K562 (cell line): ENCODE data around the gene KAT14. TPM values are rescaled to one million over a fixed set of nuclear protein-coding genes. Genes with fewer than 3 reads are reported as not detected.

Source experiments
- BCOR ChIP-seq: fragments of 450-650 bp; IDR thresholded peaks from 2 replicates; pipeline ENCODE4 v1.6.1; 2016
- CBX3 ChIP-seq, 2 experiments: IDR thresholded peaks; 1 replicate in 1 of 2; 2 replicates in 1 of 2; pipeline ENCODE4 v1.6.1; 2012; ENCODE audit warnings: inconsistent platforms in 2 of 2, low read length in 2 of 2, borderline replicate concordance in 1 of 2, control low read depth in 1 of 2
- DPF2 ChIP-seq: fragments of 450-650 bp; IDR thresholded peaks from 2 replicates; pipeline ENCODE4 v1.6.1; 2016
- EZH2 ChIP-seq: IDR thresholded peaks from 2 replicates; pipeline ENCODE4 v1.6.1; 2012; ENCODE audit warnings: low read depth, mild to moderate bottlenecking, inconsistent platforms, low read length, borderline replicate concordance
- PML ChIP-seq: IDR thresholded peaks from 2 replicates; pipeline ENCODE4 v1.6.1; 2012; ENCODE audit warnings: low read length, inconsistent platforms
- TAF15 ChIP-seq: fragments of 200-400 bp; formaldehyde crosslinking; IDR thresholded peaks from 2 replicates; pipeline ENCODE4 v1.6.1; 2017; ENCODE audit warnings: mild to moderate bottlenecking, low read depth, low read length, moderate library complexity
- ZNF24 ChIP-seq: fragments of 450-650 bp; IDR thresholded peaks from 2 replicates; pipeline ENCODE4 v1.6.1; 2016
- ZNF764 ChIP-seq: fragments of 250-450 bp; sonication (Bioruptor Pico); IDR thresholded peaks from 2 replicates; pipeline ENCODE4 v1.4.0; 2020; ENCODE audit warnings: low read depth, mild to moderate bottlenecking, moderate library complexity
- polyA plus RNA-seq, 8 experiments: library from polyadenylated mRNA; depleted of rRNA in 4 of 8; stranded (reverse) in 5 of 8; unstranded in 3 of 8; fragments of >200 nt; fragmentation: Nextera tagmentation in 2 of 8; fragmentation: Illumina TruSeq in 1 of 8; extraction: Ambion mirVana in 2 of 8; extraction: Trizol in 1 of 8; gene quantifications; 2 replicates each; pipeline versions ENCODE4 v1.2.1 to v1.2.3, GENCODE V29; 2011 to 2014; ENCODE audit warnings: inconsistent platforms in 1 of 8, missing spikeins in 1 of 8
- total RNA-seq, 7 experiments: library from RNA; depleted of rRNA in 6 of 7; stranded (reverse); fragments of >200 nt in 6 of 7; fragmentation: Illumina TruSeq in 2 of 7; extraction: Trizol in 2 of 7; gene quantifications; 2 replicates each; pipeline versions ENCODE4 v1.2.1 to v1.2.3, GENCODE V29; 2011 to 2021; ENCODE audit warnings: low replicate concordance in 1 of 7
- TF ChIP-seq, protein P1 (sequence below), 2 experiments: fragments of 450-650 bp in 1 of 2; sonication (generic) in 1 of 2; formaldehyde crosslinking in 1 of 2; IDR thresholded peaks; 2 replicates each; pipeline versions ENCODE4 v1.7.1 to v1.9.0; 2016 to 2022; ENCODE audit warnings: inconsistent platforms in 1 of 2, mild to moderate bottlenecking in 1 of 2, missing genetic modification reagents in 1 of 2
- TF ChIP-seq, protein P2 (sequence below), 2 experiments: fragments of 450-650 bp; IDR thresholded peaks; 2 replicates each; pipeline ENCODE4 v1.6.1; 2016; ENCODE audit warnings: mild to moderate bottlenecking in 2 of 2, borderline replicate concordance in 1 of 2, low read depth in 1 of 2, moderate library complexity in 1 of 2

KAT14 gene
- total and polyA plus RNA-seq, 9 of the 15 experiments (the other 6 are each of a cell fraction or from before 2014, with no cell fraction given) = 1.7 to 7.2 (median 5.6) TPM

DNA sequence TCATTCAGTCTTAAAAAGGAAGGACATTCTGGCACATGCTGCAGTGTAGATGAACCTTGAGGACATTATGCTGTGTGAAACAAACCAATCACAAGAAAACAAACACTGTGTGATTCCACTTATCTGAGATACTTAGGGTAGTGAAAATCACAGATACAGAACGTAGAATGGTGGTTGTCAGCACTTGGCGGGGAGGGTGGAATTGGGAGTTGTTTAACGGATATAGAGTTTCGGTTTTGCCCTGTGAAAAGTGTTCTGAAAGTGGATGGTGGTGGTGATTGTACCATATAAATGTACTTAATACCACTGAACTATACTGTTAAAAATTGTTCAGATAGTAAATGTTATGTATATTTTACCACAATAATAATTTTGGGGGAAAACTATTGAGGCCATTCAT is 18.4 kb downstream of the KAT14 start (continued):
- TF ChIP-seq, protein P1, sequence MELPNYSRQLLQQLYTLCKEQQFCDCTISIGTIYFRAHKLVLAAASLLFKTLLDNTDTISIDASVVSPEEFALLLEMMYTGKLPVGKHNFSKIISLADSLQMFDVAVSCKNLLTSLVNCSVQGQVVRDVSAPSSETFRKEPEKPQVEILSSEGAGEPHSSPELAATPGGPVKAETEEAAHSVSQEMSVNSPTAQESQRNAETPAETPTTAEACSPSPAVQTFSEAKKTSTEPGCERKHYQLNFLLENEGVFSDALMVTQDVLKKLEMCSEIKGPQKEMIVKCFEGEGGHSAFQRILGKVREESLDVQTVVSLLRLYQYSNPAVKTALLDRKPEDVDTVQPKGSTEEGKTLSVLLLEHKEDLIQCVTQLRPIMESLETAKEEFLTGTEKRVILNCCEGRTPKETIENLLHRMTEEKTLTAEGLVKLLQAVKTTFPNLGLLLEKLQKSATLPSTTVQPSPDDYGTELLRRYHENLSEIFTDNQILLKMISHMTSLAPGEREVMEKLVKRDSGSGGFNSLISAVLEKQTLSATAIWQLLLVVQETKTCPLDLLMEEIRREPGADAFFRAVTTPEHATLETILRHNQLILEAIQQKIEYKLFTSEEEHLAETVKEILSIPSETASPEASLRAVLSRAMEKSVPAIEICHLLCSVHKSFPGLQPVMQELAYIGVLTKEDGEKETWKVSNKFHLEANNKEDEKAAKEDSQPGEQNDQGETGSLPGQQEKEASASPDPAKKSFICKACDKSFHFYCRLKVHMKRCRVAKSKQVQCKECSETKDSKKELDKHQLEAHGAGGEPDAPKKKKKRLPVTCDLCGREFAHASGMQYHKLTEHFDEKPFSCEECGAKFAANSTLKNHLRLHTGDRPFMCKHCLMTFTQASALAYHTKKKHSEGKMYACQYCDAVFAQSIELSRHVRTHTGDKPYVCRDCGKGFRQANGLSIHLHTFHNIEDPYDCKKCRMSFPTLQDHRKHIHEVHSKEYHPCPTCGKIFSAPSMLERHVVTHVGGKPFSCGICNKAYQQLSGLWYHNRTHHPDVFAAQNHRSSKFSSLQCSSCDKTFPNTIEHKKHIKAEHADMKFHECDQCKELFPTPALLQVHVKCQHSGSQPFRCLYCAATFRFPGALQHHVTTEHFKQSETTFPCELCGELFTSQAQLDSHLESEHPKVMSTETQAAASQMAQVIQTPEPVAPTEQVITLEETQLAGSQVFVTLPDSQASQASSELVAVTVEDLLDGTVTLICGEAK (IDR thresholded peaks at IDR 0.05) = no peak
- TF ChIP-seq, protein P1 (CRISPR knock-in tag; IDR thresholded peaks at IDR 0.05) = no peak
- TF ChIP-seq ZNF24 (no peak), ZNF764 (no peak), DPF2 (no peak), BCOR (no peak), EZH2 (no peak), CBX3 (IDR thresholded peaks at IDR 0.05; ENCODE audit: borderline replicate concordance in 1 of 2, low read length in 2 of 2) (no peak), PML (no peak), TAF15 (no peak)
- TF ChIP-seq, protein P2, sequence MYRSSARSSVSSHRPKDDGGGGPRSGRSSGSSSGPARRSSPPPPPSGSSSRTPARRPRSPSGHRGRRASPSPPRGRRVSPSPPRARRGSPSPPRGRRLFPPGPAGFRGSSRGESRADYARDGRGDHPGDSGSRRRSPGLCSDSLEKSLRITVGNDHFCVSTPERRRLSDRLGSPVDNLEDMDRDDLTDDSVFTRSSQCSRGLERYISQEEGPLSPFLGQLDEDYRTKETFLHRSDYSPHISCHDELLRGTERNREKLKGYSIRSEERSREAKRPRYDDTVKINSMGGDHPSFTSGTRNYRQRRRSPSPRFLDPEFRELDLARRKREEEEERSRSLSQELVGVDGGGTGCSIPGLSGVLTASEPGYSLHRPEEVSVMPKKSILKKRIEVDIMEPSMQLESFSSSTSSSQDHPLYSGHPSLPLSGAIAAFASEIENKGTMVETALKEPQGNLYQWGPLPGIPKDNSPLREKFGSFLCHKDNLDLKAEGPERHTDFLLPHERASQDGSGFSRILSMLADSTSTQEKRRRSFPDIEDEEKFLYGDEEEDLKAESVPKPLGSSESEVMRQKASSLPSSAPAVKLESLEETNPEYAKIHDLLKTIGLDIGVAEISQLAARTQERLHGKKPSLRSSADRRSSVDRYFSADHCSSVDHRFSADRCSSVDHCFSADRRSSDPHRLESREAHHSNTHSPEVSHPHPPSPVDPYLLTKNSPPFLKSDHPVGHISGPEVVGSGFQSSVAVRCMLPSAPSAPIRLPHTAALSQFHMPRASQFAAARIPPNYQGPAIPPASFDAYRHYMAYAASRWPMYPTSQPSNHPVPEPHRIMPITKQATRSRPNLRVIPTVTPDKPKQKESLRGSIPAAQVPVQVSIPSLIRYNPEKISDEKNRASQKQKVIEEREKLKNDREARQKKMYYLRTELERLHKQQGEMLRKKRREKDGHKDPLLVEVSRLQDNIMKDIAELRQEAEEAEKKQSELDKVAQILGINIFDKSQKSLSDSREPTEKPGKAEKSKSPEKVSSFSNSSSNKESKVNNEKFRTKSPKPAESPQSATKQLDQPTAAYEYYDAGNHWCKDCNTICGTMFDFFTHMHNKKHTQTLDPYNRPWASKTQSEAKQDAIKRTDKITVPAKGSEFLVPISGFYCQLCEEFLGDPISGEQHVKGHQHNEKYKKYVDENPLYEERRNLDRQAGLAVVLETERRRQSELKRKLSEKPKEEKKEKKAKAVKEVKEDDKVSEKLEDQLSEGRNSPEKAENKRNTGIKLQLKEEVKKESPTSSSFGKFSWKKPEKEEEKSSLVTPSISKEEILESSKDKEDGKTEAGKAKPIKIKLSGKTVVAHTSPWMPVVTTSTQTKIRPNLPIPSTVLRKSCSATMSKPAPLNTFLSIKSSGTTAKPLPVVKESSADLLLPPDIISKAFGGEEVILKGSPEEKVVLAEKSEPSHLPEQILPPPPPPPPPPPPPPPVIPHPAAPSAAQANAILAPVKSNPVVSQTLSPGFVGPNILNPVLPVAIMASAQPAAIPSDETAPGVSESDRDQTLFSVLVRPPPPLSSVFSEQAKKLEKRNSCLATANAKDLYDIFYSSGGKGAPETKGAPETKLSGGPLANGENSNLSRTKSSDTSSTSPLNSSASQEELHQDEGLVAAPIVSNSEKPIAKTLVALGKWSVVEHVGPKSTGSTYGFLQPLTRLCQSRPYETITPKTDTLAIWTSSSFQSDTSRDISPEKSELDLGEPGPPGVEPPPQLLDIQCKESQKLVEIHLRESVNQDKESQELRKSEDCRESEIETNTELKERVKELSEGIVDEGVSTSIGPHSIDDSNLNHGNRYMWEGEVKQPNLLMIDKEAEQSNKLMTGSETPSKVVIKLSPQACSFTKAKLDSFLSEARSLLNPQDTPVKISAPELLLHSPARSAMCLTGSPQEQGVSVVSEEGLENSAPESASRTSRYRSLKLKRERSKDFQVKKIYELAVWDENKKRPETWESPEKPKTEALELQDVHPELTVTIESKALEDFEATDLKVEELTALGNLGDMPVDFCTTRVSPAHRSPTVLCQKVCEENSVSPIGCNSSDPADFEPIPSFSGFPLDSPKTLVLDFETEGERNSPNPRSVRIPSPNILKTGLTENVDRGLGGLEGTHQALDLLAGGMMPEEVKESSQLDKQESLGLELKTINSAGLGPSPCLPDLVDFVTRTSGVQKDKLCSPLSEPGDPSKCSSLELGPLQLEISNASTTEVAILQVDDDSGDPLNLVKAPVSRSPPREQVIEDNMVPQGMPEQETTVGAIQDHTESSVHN (IDR thresholded peaks at IDR 0.05; ENCODE audit: borderline replicate concordance in 1 of 2, low read depth in 1 of 2) = no peak
